Measurements from ENCODE around the gene LRBA.

DNA sequence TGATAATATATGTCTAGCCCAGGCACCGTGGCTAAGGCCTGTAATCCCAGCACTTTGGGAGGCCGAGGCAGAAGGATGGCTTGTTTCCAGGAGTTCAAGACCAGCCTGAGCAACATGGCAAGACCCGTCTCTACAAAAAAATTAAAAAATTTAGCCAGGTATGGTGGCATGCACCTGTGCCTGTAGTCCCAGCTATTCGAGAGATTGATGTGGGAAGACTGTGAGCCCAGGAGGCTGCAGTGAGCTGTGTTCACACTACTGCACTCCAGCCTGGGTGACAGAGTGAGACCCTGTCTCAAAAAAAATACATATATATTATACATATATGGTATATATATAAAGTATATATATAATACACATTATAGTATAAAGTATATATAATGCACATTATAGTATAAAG is 595.1 kb downstream of the LRBA start:
- TF ChIP-seq, protein P1, sequence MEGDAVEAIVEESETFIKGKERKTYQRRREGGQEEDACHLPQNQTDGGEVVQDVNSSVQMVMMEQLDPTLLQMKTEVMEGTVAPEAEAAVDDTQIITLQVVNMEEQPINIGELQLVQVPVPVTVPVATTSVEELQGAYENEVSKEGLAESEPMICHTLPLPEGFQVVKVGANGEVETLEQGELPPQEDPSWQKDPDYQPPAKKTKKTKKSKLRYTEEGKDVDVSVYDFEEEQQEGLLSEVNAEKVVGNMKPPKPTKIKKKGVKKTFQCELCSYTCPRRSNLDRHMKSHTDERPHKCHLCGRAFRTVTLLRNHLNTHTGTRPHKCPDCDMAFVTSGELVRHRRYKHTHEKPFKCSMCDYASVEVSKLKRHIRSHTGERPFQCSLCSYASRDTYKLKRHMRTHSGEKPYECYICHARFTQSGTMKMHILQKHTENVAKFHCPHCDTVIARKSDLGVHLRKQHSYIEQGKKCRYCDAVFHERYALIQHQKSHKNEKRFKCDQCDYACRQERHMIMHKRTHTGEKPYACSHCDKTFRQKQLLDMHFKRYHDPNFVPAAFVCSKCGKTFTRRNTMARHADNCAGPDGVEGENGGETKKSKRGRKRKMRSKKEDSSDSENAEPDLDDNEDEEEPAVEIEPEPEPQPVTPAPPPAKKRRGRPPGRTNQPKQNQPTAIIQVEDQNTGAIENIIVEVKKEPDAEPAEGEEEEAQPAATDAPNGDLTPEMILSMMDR (IDR thresholded peaks at IDR 0.05; ENCODE audit: low read depth, low read length, poor library complexity, severe bottlenecking) = no peak
- TF ChIP-seq EZH2phosphoT487 (IDR thresholded peaks at IDR 0.05; ENCODE audit: borderline replicate concordance, low read length) = no peak
